ENCODE results near the gene EOGT. TPM values are rescaled to one million over a fixed set of nuclear protein-coding genes. Genes with fewer than 3 reads are reported as not detected.
A peak's percentile ranks its signal among the peaks of the same experiment; 100 is the strongest.

Gene EOGT
- total RNA-seq, 2 donors from 2014 or later, result 12.0 to 31.8 TPM

DNA sequence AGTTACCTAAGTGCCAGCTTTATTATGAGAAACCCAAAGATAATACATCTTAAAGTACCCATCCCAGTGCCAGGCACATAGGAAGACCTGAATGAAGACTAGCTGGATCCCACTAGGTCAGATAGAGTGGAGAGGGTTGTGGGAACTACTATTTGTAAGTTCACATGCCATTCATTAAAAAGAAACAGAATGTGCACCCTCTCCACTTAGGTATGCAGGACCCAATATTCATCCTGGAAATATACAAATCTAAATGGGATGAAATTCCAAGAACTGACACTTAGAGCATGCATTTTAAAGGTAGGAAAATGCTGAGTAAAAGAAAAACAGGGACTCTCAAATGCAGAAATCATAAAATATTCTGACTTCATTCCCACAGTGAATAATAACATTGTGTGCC, 14.3 kb downstream of the EOGT start:
- Mint-ChIP-seq H3K4me1 (ENCODE audit: low read depth in 2 of 2) (peaks cover 4 to 13% of the 10 kb centered on the region in 2 donors), H3K27ac (no peak overlapping the region), H3K27me3 (no peaks in the 10 kb centered on the region), H3K4me3 (no peak overlapping the region), H3K9me3 (no peaks in the 10 kb centered on the region), H3K36me3 (peaks cover 18% of the 10 kb centered on the region)
- ATAC-seq, result no peak
- DNase-seq (ENCODE audit: low spot score), result no peak

DNA sequence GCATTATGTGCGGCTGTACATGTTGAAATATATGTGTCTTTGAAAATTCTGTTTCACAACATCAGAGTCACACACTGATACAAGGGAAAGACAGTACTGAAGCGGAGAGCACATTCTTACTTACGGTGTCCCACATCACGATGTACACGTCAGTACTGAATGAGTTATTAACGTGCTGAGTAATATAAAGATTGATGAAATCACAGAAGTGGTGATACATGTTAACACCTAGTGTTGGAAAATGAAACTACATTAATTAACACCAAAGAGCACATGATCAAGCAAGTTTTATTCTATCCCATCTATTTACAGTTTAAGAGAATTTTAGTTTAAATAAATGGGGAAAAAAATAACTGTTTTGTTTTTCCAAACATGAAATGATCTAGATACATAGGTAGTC, 15.6 kb downstream of the EOGT start:
- ATAC-seq (peak in 1 of 2 donors; percentile 94), DNase-seq (ENCODE audit: low spot score) (no peak)
- no peaks in the 10 kb centered on the region for H3K9me3 Mint-ChIP-seq
- H3K36me3 Mint-ChIP-seq, result peaks cover 30% of the 10 kb centered on the region
- peak overlapping the region; percentile 63 for H3K4me3 Mint-ChIP-seq
- H3K4me1 Mint-ChIP-seq (ENCODE audit: low read depth in 2 of 2), result peaks cover 4 to 13% of the 10 kb centered on the region in 2 donors
- no peaks in the 10 kb centered on the region for H3K27me3 Mint-ChIP-seq
- no peak overlapping the region for H3K27ac Mint-ChIP-seq

DNA sequence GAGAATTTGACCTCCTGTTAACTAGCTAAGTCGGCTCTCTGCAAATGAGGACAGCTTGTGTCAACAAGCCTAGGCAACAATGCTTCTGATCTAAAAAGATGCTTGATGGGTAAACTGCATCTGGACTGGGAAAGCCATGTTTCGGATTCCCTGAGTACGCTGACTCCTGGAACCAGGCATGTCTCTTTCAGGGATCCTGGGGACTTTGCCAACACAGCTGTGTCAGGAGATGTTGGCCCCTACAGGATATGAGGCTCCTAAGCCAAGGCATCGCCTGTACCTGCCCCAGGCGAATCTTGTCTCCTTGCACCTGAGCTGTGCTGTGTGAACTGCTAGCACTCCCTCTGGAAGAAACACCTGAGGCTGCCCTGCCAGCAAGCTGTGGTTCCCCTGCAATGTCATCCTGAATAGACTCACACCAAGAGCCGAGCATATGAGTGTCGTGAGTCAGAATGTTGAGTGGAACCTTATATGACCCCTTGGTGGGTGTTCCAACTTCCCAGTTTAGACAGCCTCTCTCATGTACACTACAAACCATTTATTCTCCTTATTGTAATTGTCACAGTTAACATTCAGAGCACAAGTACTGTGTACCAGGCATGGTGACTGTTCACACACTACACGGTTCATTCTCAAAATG, 17.0 kb downstream of the EOGT start:
- Mint-ChIP-seq H3K4me3 (no peak overlapping the region), H3K27me3 (no peaks in the 10 kb centered on the region), H3K36me3 (peaks cover 28% of the 10 kb centered on the region), H3K4me1 (ENCODE audit: low read depth in 2 of 2) (peaks cover 4 to 13% of the 10 kb centered on the region in 2 donors), H3K9me3 (no peaks in the 10 kb centered on the region), H3K27ac (no peak overlapping the region)
- ATAC-seq (no peak), DNase-seq (ENCODE audit: low spot score) (no peak)

DNA sequence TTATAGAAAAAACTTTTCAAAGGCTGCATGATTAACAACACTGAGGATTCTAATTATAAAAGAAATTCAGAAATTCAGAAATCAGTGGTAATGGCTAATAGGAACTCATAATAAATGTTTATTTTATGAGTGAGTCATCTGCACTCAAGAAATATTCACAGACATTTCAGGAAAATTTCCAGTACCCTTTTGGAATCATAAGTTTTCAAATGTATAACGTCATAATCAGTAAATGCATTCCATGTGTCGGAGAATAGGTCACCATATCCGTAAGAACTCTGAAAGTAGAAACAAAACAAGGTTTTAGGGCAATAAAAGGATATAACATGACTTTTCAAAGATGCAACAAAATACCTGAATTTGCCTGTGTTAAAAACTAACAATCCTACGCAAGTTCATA, 24.7 kb downstream of the EOGT start:
- DNase-seq (ENCODE audit: low spot score), result no peak
- Mint-ChIP-seq H3K4me3 (no peak overlapping the region), H3K9me3 (no peaks in the 10 kb centered on the region), H3K4me1 (ENCODE audit: low read depth in 2 of 2) (no peaks in the 10 kb centered on the region), H3K36me3 (peaks cover 28% of the 10 kb centered on the region), H3K27ac (no peak overlapping the region), H3K27me3 (no peaks in the 10 kb centered on the region)
- ATAC-seq, result no peak

DNA sequence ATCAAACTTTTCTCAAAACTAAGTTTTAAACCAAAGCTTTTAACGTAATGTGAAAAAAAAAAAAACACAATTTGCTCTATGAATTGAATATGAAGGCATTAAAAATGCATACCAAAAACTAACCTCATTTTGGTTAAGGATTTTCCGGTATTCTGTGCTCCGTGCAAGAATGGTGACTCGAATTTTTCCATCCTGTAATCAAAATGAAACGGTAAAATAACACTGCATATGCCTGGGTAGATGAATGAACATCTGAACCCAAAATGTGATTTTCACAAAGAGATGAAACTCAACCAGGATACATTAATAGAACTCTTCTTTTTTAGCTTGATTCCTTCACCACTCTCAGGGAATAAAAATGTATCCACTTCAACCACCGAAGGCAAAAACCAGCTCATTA, 26.2 kb downstream of the EOGT start:
- H3K27me3 Mint-ChIP-seq, result no peaks in the 10 kb centered on the region
- no peak for ATAC-seq
- no peak overlapping the region for H3K4me3 Mint-ChIP-seq
- peaks cover 24% of the 10 kb centered on the region for H3K36me3 Mint-ChIP-seq
- no peak overlapping the region for H3K27ac Mint-ChIP-seq
- DNase-seq (ENCODE audit: low spot score), result no peak
- H3K4me1 Mint-ChIP-seq (ENCODE audit: low read depth in 2 of 2), result no peaks in the 10 kb centered on the region
- H3K9me3 Mint-ChIP-seq, result no peaks in the 10 kb centered on the region

DNA sequence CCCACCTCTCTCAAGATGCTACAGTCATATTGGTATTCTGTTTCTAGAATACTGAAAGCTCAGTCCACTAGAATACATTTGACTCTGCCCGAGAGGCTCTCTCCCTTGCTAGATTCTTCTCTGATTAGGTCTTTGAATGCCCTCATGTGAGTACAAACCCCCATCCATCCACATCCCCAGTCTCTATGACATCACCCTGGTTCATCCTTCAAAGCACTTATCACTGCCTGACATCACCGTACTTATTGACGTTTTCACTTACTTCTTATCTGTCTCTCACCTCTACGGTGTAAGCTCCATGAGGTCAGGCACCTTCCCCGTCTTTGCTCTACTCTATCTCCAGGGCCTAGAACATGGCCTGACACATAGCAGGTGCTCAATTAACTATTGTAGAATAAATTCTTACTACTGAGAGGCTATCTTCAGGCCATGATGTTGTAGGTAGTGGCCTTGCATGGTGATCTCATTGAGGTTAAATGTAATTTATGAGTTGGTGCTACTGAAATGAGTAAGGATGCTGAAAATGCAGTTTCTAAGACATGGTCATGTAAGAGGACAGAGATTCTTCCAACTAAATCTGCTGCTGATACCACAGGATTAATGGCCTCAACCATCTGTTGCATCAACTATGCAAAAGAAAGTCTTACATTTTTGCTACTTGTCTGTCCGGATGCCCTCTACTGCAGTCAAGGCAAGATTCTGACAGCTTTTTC, 26.8 kb downstream of the EOGT start:
- no peaks in the 10 kb centered on the region for H3K9me3 Mint-ChIP-seq
- H3K27ac Mint-ChIP-seq, result no peak overlapping the region
- no peaks in the 10 kb centered on the region for H3K4me1 Mint-ChIP-seq (ENCODE audit: low read depth in 2 of 2)
- ATAC-seq, result no peak
- DNase-seq (ENCODE audit: low spot score), result no peak
- no peak overlapping the region for H3K4me3 Mint-ChIP-seq
- no peaks in the 10 kb centered on the region for H3K27me3 Mint-ChIP-seq
- H3K36me3 Mint-ChIP-seq, result peaks cover 24% of the 10 kb centered on the region

DNA sequence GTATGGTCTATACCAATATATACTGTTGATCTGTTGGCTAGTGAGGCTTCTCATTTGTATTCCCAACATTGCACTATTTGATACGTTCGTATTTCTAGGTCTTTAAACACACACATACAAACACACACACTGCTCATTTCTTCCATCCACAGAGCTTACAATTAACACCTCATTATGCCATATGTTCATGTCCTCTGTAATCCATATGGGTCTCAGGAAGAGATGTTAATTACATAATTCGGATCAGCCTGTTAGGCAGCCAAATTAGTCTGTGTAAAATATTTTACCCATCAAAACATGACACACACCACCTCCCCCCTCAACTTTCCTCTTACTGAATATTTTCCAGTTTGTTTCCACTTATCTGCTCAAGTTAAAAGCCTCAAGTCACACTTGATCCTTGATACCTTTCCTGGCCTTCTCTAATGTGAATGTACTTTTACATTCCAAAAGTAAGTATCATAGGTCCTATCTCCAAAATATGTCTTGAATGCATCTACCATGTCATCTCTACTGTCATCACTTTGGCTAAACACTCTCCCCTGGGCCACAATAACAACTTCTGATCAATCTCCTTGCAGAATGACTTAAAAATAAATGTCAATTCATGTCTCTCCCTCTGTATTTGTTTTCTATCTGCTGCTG, 28.2 kb downstream of the EOGT start:
- Mint-ChIP-seq H3K4me3 (no peak overlapping the region), H3K27me3 (no peaks in the 10 kb centered on the region), H3K9me3 (no peaks in the 10 kb centered on the region), H3K4me1 (ENCODE audit: low read depth in 2 of 2) (no peaks in the 10 kb centered on the region), H3K36me3 (peaks cover 24% of the 10 kb centered on the region), H3K27ac (no peak overlapping the region)
- DNase-seq (ENCODE audit: low spot score) (no peak), ATAC-seq (no peak)

DNA sequence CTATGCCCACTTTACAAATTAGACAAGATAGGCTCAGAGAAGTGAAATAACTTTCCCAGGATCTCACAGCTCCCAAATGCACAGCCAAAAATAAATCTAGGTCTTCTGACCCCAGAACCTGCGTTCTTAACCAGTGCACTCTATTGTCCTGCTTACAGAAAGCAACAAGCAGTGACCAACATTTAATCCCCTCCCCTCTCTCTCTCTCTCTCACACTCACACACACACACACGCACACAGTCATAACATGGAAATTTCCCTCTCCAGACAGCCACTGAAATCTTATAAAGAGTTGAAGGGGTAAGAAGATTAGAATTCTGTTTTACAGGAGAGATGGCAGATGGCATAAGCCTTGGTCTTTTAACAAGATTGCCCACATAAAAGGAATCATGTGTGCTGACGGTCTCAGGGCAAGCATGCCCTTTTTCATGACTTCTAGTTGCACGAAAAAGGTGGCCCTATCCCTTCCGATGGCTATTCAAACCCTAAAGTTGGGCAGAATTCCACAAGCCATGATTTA, 29.4 kb downstream of the EOGT start:
- Mint-ChIP-seq H3K4me1 (ENCODE audit: low read depth in 2 of 2) (no peaks in the 10 kb centered on the region), H3K4me3 (no peak overlapping the region), H3K9me3 (no peaks in the 10 kb centered on the region), H3K36me3 (peaks cover 30% of the 10 kb centered on the region), H3K27me3 (no peaks in the 10 kb centered on the region), H3K27ac (no peak overlapping the region)
- ATAC-seq (no peak), DNase-seq (ENCODE audit: low spot score) (no peak)

DNA sequence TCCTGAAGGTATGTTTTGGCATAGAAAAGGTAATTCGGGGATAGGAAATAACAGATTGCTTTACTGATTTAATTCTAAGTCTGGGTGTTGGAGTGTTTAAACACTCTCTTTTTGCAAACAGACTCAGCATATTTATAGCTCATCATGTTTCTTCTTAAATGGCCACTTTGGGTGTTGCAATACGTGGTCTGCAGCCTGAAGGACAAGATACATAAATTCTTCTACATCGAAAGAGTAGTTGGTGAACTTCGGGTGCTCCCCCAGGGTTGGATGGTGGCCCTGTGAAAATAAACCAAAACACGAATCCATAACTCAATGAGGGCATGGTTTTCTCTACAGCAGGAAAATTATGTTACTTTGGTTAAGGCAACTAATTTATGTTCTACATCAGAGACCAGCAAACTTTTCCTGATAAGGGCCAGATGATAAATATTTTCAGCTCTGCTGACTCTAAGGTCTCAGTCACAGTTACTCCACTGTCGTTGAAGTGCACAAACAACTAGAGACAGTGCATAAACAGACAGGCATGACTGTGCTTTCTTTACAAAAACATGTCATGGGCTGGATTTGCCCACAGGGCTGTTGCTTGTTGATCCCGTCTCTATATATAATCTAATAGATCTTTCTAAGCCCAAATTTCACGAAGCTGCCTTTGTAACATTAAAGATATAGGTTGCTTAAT, 35.9 kb downstream of the EOGT start:
- peaks cover 8% of the 10 kb centered on the region for H3K36me3 Mint-ChIP-seq

DNA sequence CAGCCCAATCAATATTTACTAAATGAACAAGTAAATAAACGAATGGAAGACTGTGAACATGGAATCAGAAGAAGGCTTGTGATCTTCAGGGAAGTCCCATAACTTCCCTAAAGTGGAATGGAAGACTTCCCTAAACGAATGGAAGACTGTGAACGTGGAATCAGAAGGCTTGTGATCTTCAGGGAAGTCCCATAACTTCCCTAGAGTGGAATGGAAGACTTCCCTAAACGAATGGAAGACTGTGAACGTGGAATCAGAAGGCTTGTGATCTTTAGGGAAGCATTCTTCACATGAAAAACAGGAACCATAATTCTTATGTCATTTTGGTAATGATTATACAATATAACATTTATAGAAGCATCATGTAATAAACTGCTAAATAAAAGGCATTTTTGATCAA, 38.8 kb downstream of the EOGT start:
- Mint-ChIP-seq H3K27ac (no peak overlapping the region), H3K4me3 (no peak overlapping the region), H3K4me1 (ENCODE audit: low read depth in 2 of 2) (no peaks in the 10 kb centered on the region), H3K36me3 (peaks cover 8% of the 10 kb centered on the region), H3K9me3 (no peaks in the 10 kb centered on the region), H3K27me3 (peaks cover 5 to 9% of the 10 kb centered on the region in 2 donors)
- DNase-seq (ENCODE audit: low spot score), result no peak
- ATAC-seq, result no peak

More for the DNA sequence above, 35.9 kb downstream of the EOGT start:
- ATAC-seq, result no peak
- no peaks in the 10 kb centered on the region for H3K27me3 Mint-ChIP-seq
- H3K4me3 Mint-ChIP-seq, result no peak overlapping the region
- H3K27ac Mint-ChIP-seq, result no peak overlapping the region
- H3K9me3 Mint-ChIP-seq, result no peaks in the 10 kb centered on the region
- no peak for DNase-seq (ENCODE audit: low spot score)
- no peaks in the 10 kb centered on the region for H3K4me1 Mint-ChIP-seq (ENCODE audit: low read depth in 2 of 2)

DNA sequence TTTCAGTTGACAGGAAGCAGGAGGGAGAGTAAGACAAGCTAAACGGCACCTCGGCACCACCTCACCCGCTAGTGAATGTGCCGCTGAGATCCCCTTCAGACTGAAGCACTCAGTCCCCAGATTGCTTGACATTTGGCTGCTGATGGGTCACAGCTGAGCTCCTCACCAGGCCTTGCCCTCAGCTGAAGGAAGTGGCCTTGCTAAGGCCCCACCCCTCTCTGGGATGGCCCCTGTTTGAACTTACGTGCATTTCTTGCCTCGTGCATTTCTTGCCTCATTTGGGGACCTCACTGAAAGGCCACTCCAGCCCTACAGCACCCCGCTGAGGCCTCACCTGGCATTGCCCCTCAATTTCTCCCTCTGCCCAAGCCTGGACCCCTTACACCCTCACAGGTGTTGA, 39.8 kb downstream of the EOGT start:
- ATAC-seq (peak in 1 of 2 donors; percentile 57), DNase-seq (ENCODE audit: low spot score) (no peak)
- Mint-ChIP-seq H3K27ac (no peak overlapping the region), H3K27me3 (peaks cover 8 to 9% of the 10 kb centered on the region in 2 donors), H3K9me3 (no peaks in the 10 kb centered on the region), H3K4me3 (no peak overlapping the region), H3K4me1 (ENCODE audit: low read depth in 2 of 2) (no peaks in the 10 kb centered on the region), H3K36me3 (no peaks in the 10 kb centered on the region)

DNA sequence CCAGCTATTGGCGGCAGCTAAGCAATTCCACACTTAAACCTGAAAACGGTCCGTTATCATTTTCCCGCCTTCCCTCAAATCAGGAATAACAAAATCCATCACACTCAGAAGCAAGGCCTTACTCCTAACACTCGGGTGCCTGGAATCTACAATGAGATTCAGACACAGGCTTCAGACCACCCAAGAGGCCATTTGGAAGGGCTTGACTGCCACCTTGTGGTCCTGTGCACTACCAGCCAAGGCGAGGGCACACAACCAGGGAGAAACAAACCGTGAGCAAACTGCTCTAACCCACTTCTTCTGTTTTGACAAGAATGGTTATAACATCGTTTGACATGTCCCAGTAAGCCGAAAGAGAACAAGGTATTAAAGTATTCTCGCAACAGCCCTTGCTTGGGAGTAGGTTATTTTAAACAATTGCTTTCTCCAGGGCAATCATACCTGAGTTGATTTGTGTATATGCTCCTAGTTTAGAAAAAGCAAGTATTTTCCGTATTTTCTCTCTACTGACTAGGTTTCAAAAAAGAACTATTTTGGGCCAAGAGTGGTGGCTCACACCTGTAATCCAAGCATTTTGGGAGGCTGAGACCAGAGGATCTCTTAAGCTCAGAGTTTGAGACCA, 41.0 kb downstream of the EOGT start:
- Mint-ChIP-seq H3K27me3 (peaks cover 9 to 12% of the 10 kb centered on the region in 2 donors), H3K36me3 (no peaks in the 10 kb centered on the region), H3K4me1 (ENCODE audit: low read depth in 2 of 2) (no peaks in the 10 kb centered on the region), H3K27ac (no peak overlapping the region), H3K9me3 (no peaks in the 10 kb centered on the region), H3K4me3 (no peak overlapping the region)
- peak in 1 of 2 donors; percentile 71 for ATAC-seq
- no peak for DNase-seq (ENCODE audit: low spot score)

DNA sequence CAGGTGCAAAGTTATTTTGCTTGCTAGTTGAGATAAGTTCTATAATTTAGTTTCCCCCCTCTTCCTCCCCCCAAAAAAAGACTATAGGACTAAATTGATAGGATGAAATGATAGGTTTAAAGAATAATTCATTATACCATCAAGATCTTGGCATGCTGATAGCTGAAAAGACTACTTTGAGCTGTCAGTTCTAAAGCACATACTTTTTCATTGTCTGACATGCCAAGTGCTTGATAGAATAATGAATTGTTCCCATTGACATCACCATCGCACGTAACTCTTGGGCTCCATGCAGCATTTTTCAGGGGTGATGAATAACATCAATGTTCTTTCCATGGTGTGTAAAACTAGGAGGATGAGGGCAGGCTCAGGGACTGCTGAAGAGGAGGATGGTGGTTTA, 48.8 kb downstream of the EOGT start:
- Mint-ChIP-seq H3K36me3 (no peaks in the 10 kb centered on the region), H3K4me1 (ENCODE audit: low read depth in 2 of 2) (no peaks in the 10 kb centered on the region), H3K9me3 (no peaks in the 10 kb centered on the region), H3K27ac (no peak overlapping the region), H3K27me3 (peaks cover 24 to 26% of the 10 kb centered on the region in 2 donors), H3K4me3 (no peak overlapping the region)
- ATAC-seq, result no peak
- DNase-seq (ENCODE audit: low spot score), result no peak

Data from natural killer cell treated with Interleukin-12 subunit alpha and Interleukin-12 subunit beta and Interleukin-15 and Interleukin-18, amount 100 ng/mL, for 72 hours (primary cell).